Parietal lobe (tissue), 1 donor: ENCODE data around the gene PPAT. TPM values are rescaled to one million over a fixed set of nuclear protein-coding genes. Genes with fewer than 3 reads are reported as not detected.

Source experiments
- total RNA-seq: library from RNA; depleted of rRNA; stranded (reverse); fragments of >200 nt; gene quantifications from one replicate; pipeline ENCODE4 v1.2.3, GENCODE V29; 2014

Gene PPAT
- 20.0 TPM for total RNA-seq

GRCh38 chr4:56435140-56435926 is at the start of gene PPAT:
Gene PPAT, minus strand, starts transcription at chr4:56435615. Its CDS starts 138 bp downstream, at chr4:56435477.

GRCh38 chr4:56467284-56468096 is 32.1 kb upstream of the PPAT start, which contains the start of gene SRP72:
Gene SRP72, plus strand, starts transcription at chr4:56467617. Its CDS starts 19 bp downstream, at chr4:56467636.

GRCh38 chr4:56387023-56388001 is 48.1 kb downstream of the PPAT start, which contains the start of gene AASDH:
Gene AASDH, minus strand, starts transcription at chr4:56387491. Its CDS starts 3,192 bp downstream, at chr4:56384299.

Other genes with a start within 250 kb of the PPAT start
- 38.2 TPM for gene AASDH, start 48.1 kb downstream of the PPAT start, total RNA-seq
- gene PAICS, start 645 bp upstream of the PPAT start, total RNA-seq, result 15.0 TPM
- 94.5 TPM for gene SRP72, start 32.0 kb upstream of the PPAT start, total RNA-seq
- 3.8 TPM for gene ARL9, start 70.2 kb upstream of the PPAT start, total RNA-seq
- gene HOPX, start 245.7 kb upstream of the PPAT start, total RNA-seq, result 54.5 TPM